Measurements from ENCODE around the gene COQ8A.

- TF ChIP-seq TAF1 (IDR thresholded peaks at IDR 0.05; ENCODE audit: borderline replicate concordance, low read depth, low read length) (no peak), POLR2A (IDR thresholded peaks at IDR 0.05; ENCODE audit: low read depth, low read length) (no peak), POLR2AphosphoS5 (IDR thresholded peaks at IDR 0.05; ENCODE audit: low read depth, low read length) (no peak)
Measured at GRCh38 chr1:226980565-226981385, 40.7 kb downstream of the COQ8A start.
